ENCODE data around the gene PARPBP. TPM values are rescaled to one million over a fixed set of nuclear protein-coding genes. Genes with fewer than 3 reads are reported as not detected.
"Not testable (repeated sequence)": the region's sequence is repeated elsewhere in the genome, so short reads cannot be mapped to it uniquely, and the experiment has no call there.

PARPBP gene
- total and polyA plus RNA-seq, 2 donors (not counting 1 experiment from before 2014, with no cell fraction given), result 1.2 to 5.2 TPM

DNA sequence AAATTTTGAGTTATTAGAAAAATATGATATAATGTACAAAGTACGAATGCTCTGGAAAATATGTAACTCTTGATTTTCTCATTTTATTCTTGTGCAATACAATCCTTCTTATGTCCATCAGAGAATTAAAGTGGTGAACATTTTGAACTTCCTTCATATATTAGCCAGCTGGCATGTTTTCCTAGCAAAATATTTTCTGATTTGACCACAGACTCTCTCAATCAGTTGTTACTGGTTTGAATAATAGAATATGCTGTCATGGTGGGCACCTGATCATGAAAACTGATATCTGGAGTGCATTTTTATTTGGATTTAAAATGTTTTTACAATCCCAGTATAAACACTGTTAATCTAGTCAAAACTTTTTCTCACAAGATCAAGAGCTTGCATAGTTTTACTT, 24.2 kb downstream of the PARPBP start:
- Mint-ChIP-seq H3K9me3 (ENCODE audit: insufficient read depth) (no peaks in the 10 kb centered on the region), H3K27ac (no peak overlapping the region), H3K4me3 (no peak overlapping the region), H3K4me1 (no peaks in the 10 kb centered on the region), H3K27me3 (no peaks in the 10 kb centered on the region)
- Histone ChIP-seq H4K20me1 (ENCODE audit: control insufficient read depth, insufficient read depth, low read length, poor library complexity, severe bottlenecking) (no peaks in the 10 kb centered on the region), H2AFZ (ENCODE audit: insufficient read depth, low read depth, low read length, poor library complexity, severe bottlenecking) (no peak overlapping the region), H3K4me3 (ENCODE audit: control extremely low read depth in 1 of 5, extremely low read depth in 1 of 5, insufficient read depth in 1 of 5, low read depth in 2 of 5, low read length in 4 of 5) (no peak overlapping the region), H3K9ac (ENCODE audit: low read length) (no peak overlapping the region), H3K27ac (ENCODE audit: low read length in 2 of 2) (no peak overlapping the region), H3K4me2 (replicated peaks; ENCODE audit: low read depth, low read length, poor library complexity, severe bottlenecking) (no peak overlapping the region), H3K79me2 (ENCODE audit: control insufficient read depth, insufficient read depth, low read length) (no peaks in the 10 kb centered on the region), H3K27me3 (replicated peaks in 1 of 4; ENCODE audit: control extremely low read depth in 1 of 4, control insufficient read depth in 3 of 4, insufficient read depth in 4 of 4, low read length in 3 of 4) (no peaks in the 10 kb centered on the region), H3K36me3 (replicated peaks in 1 of 2; ENCODE audit: control extremely low read depth in 1 of 2, control insufficient read depth in 1 of 2, extremely low read depth in 1 of 2, insufficient read depth in 2 of 2, low read length in 1 of 2) (no peaks in the 10 kb centered on the region), H3K9me3 (ENCODE audit: control extremely low read depth in 1 of 3, control insufficient read depth in 2 of 3, insufficient read depth in 1 of 3, low read length in 2 of 3) (peaks cover 0 to 2% (median 0%) of the 10 kb centered on the region in 3 donors), H3K4me1 (ENCODE audit: control insufficient read depth in 2 of 2, insufficient read depth in 2 of 2, low read length in 2 of 2) (no peaks in the 10 kb centered on the region)
- no peak for TF ChIP-seq CTCF (IDR thresholded peaks at IDR 0.05)
- TF ChIP-seq EZH2 (IDR thresholded peaks at IDR 0.05; ENCODE audit: borderline replicate concordance, insufficient read depth, low read depth, low read length, poor library complexity, severe bottlenecking), result no peak
- intact Hi-C loops (cut with micrococcal nuclease), result no loop called here
- ChIA-PET POLR2A (no interaction called here), CTCF (interaction anchor here (1.4 kb wide), 1 partner anchor 25 kb away, joined by 3 read pairs; no protein-coding TSS in a partner anchor)
- ATAC-seq (ENCODE audit: low read depth) (no peak), DNase-seq (no peak)
- no CpG with 5 or more reads among the region's 1 CpG for WGBS (ENCODE audit: insufficient coverage)

DNA sequence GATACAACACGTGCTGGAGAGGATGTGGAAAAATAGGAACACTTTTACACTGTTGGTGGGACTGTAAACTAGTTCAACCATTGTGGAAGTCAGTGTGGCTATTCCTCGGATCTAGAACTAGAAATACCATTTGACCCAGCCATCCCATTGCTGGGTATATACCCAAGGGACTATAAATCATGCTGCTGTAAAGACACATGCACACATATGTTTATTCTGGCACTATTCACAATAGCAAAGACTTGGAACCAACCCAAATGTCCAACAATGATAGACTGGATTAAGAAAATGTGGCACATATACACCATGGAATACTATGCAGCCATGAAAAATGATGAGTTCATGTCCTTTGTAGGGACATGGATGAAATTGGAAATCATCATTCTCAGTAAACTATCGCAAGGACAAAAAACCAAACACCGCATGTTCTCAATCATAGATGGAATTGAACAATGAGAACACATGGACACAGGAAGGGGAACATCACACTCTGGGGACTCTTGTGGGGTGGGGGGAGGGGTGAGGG, 27.1 kb downstream of the PARPBP start:
- H3K27ac Mint-ChIP-seq; H3K27me3 Mint-ChIP-seq; H3K79me2 ChIP-seq (ENCODE audit: control insufficient read depth, insufficient read depth, low read length); intact Hi-C loops (cut with micrococcal nuclease); H3K4me1 Mint-ChIP-seq; H3K36me3 ChIP-seq (replicated peaks in 1 of 2; ENCODE audit: control extremely low read depth in 1 of 2, control insufficient read depth in 1 of 2, extremely low read depth in 1 of 2, insufficient read depth in 2 of 2, low read length in 1 of 2); H3K4me2 ChIP-seq (replicated peaks; ENCODE audit: low read depth, low read length, poor library complexity, severe bottlenecking); H3K4me3 ChIP-seq (ENCODE audit: control extremely low read depth in 1 of 5, extremely low read depth in 1 of 5, insufficient read depth in 1 of 5, low read depth in 2 of 5, low read length in 4 of 5); CTCF ChIA-PET; H3K9me3 Mint-ChIP-seq (ENCODE audit: insufficient read depth); POLR2A ChIA-PET; H3K4me3 Mint-ChIP-seq; H3K9me3 ChIP-seq (ENCODE audit: control extremely low read depth in 1 of 3, control insufficient read depth in 2 of 3, insufficient read depth in 1 of 3, low read length in 2 of 3); H4K20me1 ChIP-seq (ENCODE audit: control insufficient read depth, insufficient read depth, low read length, poor library complexity, severe bottlenecking); ATAC-seq (ENCODE audit: low read depth); H3K27me3 ChIP-seq (replicated peaks in 1 of 4; ENCODE audit: control extremely low read depth in 1 of 4, control insufficient read depth in 3 of 4, insufficient read depth in 4 of 4, low read length in 3 of 4); DNase-seq; H3K9ac ChIP-seq (ENCODE audit: low read length); H3K4me1 ChIP-seq (ENCODE audit: control insufficient read depth in 2 of 2, insufficient read depth in 2 of 2, low read length in 2 of 2); H3K27ac ChIP-seq (ENCODE audit: low read length in 2 of 2); H2AFZ ChIP-seq (ENCODE audit: insufficient read depth, low read depth, low read length, poor library complexity, severe bottlenecking): not testable (repeated sequence)
- 100% methylated on average over 1 of the region's 4 CpGs for WGBS (ENCODE audit: insufficient coverage)

- H3K27ac ChIP-seq (ENCODE audit: low read length in 2 of 2); intact Hi-C loops (cut with micrococcal nuclease); H3K9me3 ChIP-seq (ENCODE audit: control extremely low read depth in 1 of 3, control insufficient read depth in 2 of 3, insufficient read depth in 1 of 3, low read length in 2 of 3); H3K27me3 Mint-ChIP-seq; H3K79me2 ChIP-seq (ENCODE audit: control insufficient read depth, insufficient read depth, low read length); DNase-seq; H3K4me1 Mint-ChIP-seq; H3K4me3 ChIP-seq (ENCODE audit: control extremely low read depth in 1 of 5, extremely low read depth in 1 of 5, insufficient read depth in 1 of 5, low read depth in 2 of 5, low read length in 4 of 5); H3K4me2 ChIP-seq (replicated peaks; ENCODE audit: low read depth, low read length, poor library complexity, severe bottlenecking); H3K36me3 ChIP-seq (replicated peaks in 1 of 2; ENCODE audit: control extremely low read depth in 1 of 2, control insufficient read depth in 1 of 2, extremely low read depth in 1 of 2, insufficient read depth in 2 of 2, low read length in 1 of 2); H3K27me3 ChIP-seq (replicated peaks in 1 of 4; ENCODE audit: control extremely low read depth in 1 of 4, control insufficient read depth in 3 of 4, insufficient read depth in 4 of 4, low read length in 3 of 4); H3K9me3 Mint-ChIP-seq (ENCODE audit: insufficient read depth); H3K4me1 ChIP-seq (ENCODE audit: control insufficient read depth in 2 of 2, insufficient read depth in 2 of 2, low read length in 2 of 2); H3K9ac ChIP-seq (ENCODE audit: low read length); H3K4me3 Mint-ChIP-seq; H2AFZ ChIP-seq (ENCODE audit: insufficient read depth, low read depth, low read length, poor library complexity, severe bottlenecking); H3K27ac Mint-ChIP-seq; POLR2A ChIA-PET; H4K20me1 ChIP-seq (ENCODE audit: control insufficient read depth, insufficient read depth, low read length, poor library complexity, severe bottlenecking); CTCF ChIA-PET; ATAC-seq (ENCODE audit: low read depth): not testable (repeated sequence)
- WGBS (ENCODE audit: insufficient coverage), result 86% methylated on average over 1 of the region's 3 CpGs
These were observed 35.2 kb downstream of the PARPBP start for GRCh38 chr12:102155206-102155605.

Measured in B cell (primary cell).